Loucy (cell line): ENCODE results near the gene CDK6.

Source experiments
- CTCF ChIP-seq: fragments of 200-600 bp; sonication (generic); conservative IDR thresholded peaks from 2 replicates; pipeline ENCODE4 v1.5.1; 2014; ENCODE audit warnings: mild to moderate bottlenecking, antibody characterized with exemption, low read length
- EZH2phosphoT487 ChIP-seq: fragments of 200-600 bp; IDR thresholded peaks from 2 replicates; pipeline ENCODE4 v1.6.1; 2018; ENCODE audit warnings: antibody characterized with exemption, mild to moderate bottlenecking, moderate library complexity, borderline replicate concordance

- TF ChIP-seq CTCF (no peak), EZH2phosphoT487 (no peak)
Measured at GRCh38 chr7:92647011-92647625, 189.3 kb downstream of the CDK6 start.
